KOPT-K1 (cell line): Measurements from ENCODE around the gene ARHGAP28.

Experiments
- H3K27ac ChIP-seq: fragments of 200-600 bp; sonication (generic); 2 replicates; pipeline ENCODE4 v1.5.1; 2016; ENCODE audit warnings: antibody characterized with exemption, mild to moderate bottlenecking, low read depth, low read length; ENCODE audit not compliant: poor library complexity, severe bottlenecking
- H3K36me3 ChIP-seq: fragments of 200-600 bp; sonication (generic); 2 replicates; pipeline ENCODE4 v1.5.1; 2017; ENCODE audit warnings: antibody characterized with exemption, mild to moderate bottlenecking, low read length, moderate library complexity; ENCODE audit not compliant: insufficient read depth
- H3K9me3 ChIP-seq: fragments of 200-600 bp; sonication (generic); 2 replicates; pipeline ENCODE4 v1.5.1; 2017; ENCODE audit warnings: antibody characterized with exemption, low read length, mild to moderate bottlenecking; ENCODE audit not compliant: insufficient read depth, poor library complexity, severe bottlenecking

Gene ARHGAP28

GRCh38 chr18:6729247-6730091, at the start of gene ARHGAP28:
ARHGAP28 (plus strand) TSS chr18:6729716; CDS start chr18:6729822, 106 bp downstream.
- H3K36me3 ChIP-seq = no peaks in the 10 kb centered on the region
- H3K27ac ChIP-seq = no peak within 1 kb of the TSS
- no peaks in the 10 kb centered on the region for H3K9me3 ChIP-seq

GRCh38 chr18:6681331-6681875, 48.1 kb upstream of the ARHGAP28 start:
- Histone ChIP-seq H3K27ac (no peak overlapping the region), H3K9me3 (no peaks in the 10 kb centered on the region), H3K36me3 (no peaks in the 10 kb centered on the region)

- H3K9me3 ChIP-seq = no peaks in the 10 kb centered on the region
- H3K36me3 ChIP-seq = no peaks in the 10 kb centered on the region
- H3K27ac ChIP-seq = no peak overlapping the region
Measured at GRCh38 chr18:6682437-6683111, 46.9 kb upstream of the ARHGAP28 start.

GRCh38 chr18:6683112-6683876, 46.2 kb upstream of the ARHGAP28 start:
- Histone ChIP-seq H3K36me3 (no peaks in the 10 kb centered on the region), H3K9me3 (no peaks in the 10 kb centered on the region), H3K27ac (no peak overlapping the region)

GRCh38 chr18:6687676-6688075, 41.8 kb upstream of the ARHGAP28 start:
- Histone ChIP-seq H3K9me3 (no peaks in the 10 kb centered on the region), H3K27ac (no peak overlapping the region), H3K36me3 (no peaks in the 10 kb centered on the region)

GRCh38 chr18:6708890-6709289, 20.6 kb upstream of the ARHGAP28 start:
- Histone ChIP-seq H3K9me3 (no peaks in the 10 kb centered on the region), H3K36me3 (no peaks in the 10 kb centered on the region), H3K27ac (no peak overlapping the region)

GRCh38 chr18:6711467-6711866, 18.0 kb upstream of the ARHGAP28 start:
- Histone ChIP-seq H3K36me3 (no peaks in the 10 kb centered on the region), H3K27ac (no peak overlapping the region), H3K9me3 (no peaks in the 10 kb centered on the region)

- no peaks in the 10 kb centered on the region for H3K9me3 ChIP-seq
- H3K27ac ChIP-seq = no peak overlapping the region
- H3K36me3 ChIP-seq = no peaks in the 10 kb centered on the region
Measured at GRCh38 chr18:6712401-6712800, 17.1 kb upstream of the ARHGAP28 start.

GRCh38 chr18:6714010-6714409, 15.5 kb upstream of the ARHGAP28 start:
- no peak overlapping the region for H3K27ac ChIP-seq
- no peaks in the 10 kb centered on the region for H3K9me3 ChIP-seq
- H3K36me3 ChIP-seq = no peaks in the 10 kb centered on the region

- H3K27ac ChIP-seq = no peak overlapping the region
- no peaks in the 10 kb centered on the region for H3K9me3 ChIP-seq
- no peaks in the 10 kb centered on the region for H3K36me3 ChIP-seq
Measured at GRCh38 chr18:6718267-6718666, 11.2 kb upstream of the ARHGAP28 start.

GRCh38 chr18:6719098-6719846, 10.2 kb upstream of the ARHGAP28 start:
- Histone ChIP-seq H3K27ac (no peak overlapping the region), H3K36me3 (no peaks in the 10 kb centered on the region), H3K9me3 (no peaks in the 10 kb centered on the region)

GRCh38 chr18:6719910-6720683, 9.4 kb upstream of the ARHGAP28 start:
- Histone ChIP-seq H3K36me3 (no peaks in the 10 kb centered on the region), H3K27ac (no peak overlapping the region), H3K9me3 (no peaks in the 10 kb centered on the region)

- Histone ChIP-seq H3K36me3 (no peaks in the 10 kb centered on the region), H3K27ac (no peak overlapping the region), H3K9me3 (no peaks in the 10 kb centered on the region)
Measured at GRCh38 chr18:6721755-6722154, 7.8 kb upstream of the ARHGAP28 start.

GRCh38 chr18:6722690-6723089, 6.8 kb upstream of the ARHGAP28 start:
- H3K36me3 ChIP-seq = no peaks in the 10 kb centered on the region
- H3K9me3 ChIP-seq = no peaks in the 10 kb centered on the region
- H3K27ac ChIP-seq = no peak overlapping the region
